NCI-H1417 (cell line): ENCODE data around the gene UBE2J1.

ENCODE experiments used
- DNase-seq, 3 experiments: peaks; one replicate each; lab custom pipeline; 2025; lab: John Stamatoyannopoulos, UW

The UBE2J1 gene

DNA sequence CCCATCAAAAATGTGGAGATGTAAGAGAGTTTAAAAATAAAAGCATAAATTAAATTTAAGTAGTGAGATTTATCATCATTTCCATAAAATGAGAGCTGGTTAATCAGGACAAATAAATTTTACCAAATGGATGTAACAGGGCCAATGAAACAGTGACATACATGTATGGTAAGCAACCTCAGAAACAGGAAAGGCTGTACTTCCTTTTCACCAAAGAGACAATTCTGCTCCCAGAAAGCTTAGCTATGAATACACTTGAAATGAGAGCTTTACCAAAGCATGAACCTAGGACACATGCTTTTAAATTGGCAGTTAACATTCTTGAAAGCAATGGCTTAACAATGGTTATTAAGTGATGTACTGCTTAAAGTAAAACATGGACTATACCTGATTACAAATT lies 12.1 kb upstream of the UBE2J1 start:
- no peak for DNase-seq

GRCh38 chr6:89361171-89361570 lies 8.6 kb upstream of the UBE2J1 start:
- DNase-seq: no peak

DNA sequence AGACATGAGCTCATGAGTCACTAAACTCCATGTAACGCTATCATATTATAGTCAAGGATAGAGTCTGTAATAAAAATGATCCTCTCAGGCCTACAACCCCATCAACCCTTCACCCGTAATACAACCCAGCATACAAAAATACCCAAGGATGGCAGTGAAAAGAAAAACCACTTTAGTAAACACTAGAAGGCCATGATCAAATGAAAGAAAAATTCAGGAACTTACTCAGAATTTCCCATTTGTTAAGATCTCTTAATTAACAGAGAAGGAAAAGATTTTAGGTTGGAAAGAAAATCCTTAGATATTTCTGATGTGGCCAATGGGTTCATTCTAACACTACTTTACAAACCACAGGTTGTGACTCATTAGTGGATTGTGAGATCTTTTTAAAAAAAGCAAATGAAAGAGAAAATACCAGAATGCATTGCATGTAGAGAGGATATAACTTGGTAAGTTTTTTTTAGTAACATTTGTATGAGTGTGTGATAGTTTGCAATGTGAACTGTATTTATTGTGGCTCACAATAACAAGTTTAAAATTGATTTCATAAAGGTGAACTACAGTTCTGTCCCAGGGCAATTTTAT lies 8.0 kb upstream of the UBE2J1 start:
- no peak for DNase-seq

DNA sequence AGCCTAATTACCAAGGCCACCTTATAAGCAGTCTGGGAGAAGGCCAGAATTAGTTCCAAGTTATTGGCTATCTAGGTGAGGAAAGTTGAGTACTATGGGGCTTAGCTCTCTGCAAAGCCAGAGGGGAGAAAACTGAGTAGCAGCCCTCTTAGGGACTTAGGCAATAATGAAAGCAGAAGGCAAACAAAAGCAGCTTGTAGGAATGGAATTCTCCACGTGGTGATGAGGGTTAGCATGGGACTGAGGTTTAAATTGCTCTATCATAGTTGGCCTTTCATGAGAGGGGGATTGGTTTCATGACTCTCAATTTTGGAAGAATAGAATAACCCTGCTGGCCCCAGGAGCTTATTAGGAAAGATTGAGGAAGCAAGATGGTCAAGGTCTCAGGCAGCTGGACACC lies 7.0 kb upstream of the UBE2J1 start:
- no peak for DNase-seq

DNA sequence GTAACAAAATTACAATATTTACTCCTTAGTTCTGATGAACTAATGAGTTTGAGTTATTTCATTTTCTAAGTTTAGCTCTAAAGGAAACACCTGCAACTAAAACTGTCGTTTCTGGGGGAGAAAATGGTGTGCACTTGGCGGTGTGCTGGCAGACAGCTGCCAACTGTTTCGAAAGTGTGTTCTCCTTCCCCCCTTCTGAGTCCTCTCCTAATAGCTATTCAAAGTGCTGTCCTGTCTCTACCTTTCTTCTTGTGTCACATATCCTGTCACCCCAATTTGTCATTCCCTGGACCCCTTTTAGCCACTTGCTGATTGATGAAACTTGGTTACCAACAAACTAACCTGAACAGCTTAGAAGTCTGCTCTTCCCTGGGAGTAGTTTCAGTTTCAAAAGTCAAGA lies 4.9 kb upstream of the UBE2J1 start:
- no peak for DNase-seq

GRCh38 chr6:89356642-89357170 lies 4.2 kb upstream of the UBE2J1 start:
- DNase-seq: no peak

- no peak for DNase-seq
Measured at GRCh38 chr6:89355511-89356194, 3.1 kb upstream of the UBE2J1 start.

DNA sequence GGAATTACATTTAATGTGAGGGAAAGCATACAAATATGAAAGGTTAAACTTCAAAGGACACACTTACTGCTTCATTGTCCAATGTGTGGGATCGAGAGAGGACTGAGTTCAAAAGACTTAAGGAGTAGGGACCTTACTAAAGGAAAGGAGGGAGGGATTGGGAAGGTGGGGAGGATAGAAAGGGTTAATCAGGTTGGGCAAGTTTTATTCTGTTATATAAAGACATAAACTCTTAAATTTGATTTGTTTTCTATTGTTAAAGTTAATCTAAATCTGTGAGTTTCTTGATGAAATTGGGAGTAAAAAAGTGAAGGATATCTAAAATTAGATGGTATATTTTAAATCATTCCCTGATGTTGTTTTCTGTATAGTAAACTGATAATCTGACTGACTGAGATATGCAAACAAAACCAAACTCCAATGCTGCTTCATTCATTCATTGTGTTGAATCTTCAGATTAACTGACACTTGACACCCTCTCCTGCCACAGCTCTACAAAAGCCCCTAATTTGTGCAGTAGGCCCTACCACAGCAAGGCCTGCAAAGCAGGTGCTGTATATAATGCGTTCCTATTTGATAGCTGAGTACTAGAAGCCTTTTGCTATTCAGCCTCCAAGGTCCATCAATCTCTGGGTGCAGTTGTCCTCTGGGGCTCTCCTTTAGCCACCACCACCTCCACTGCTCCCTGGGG lies 1.3 kb upstream of the UBE2J1 start:
- peak; percentile 14 to 61 (median 17) for DNase-seq

DNA sequence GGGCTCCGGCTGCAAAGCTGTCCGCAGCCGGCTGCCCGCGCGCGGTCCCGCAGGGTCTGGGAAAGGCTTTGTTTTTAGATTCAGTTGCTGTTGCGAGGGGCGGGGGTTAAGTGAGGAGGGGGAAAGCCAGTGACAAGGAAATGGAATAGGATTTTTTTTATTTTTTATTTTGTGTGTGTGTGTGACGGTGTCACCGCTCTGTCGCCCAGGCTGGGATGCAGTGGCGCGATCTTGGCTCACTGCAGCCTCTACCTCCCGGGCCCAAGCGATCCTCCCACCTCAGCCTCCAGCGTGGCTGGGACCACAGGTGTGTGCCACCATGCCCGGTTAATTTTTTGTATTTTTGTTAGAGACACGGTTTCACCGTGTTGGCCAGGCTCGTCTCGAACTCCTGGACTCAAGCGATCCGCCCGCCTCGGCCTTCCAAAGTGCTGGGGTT lies 615 bp upstream of the UBE2J1 start:
- no peak for DNase-seq

DNA sequence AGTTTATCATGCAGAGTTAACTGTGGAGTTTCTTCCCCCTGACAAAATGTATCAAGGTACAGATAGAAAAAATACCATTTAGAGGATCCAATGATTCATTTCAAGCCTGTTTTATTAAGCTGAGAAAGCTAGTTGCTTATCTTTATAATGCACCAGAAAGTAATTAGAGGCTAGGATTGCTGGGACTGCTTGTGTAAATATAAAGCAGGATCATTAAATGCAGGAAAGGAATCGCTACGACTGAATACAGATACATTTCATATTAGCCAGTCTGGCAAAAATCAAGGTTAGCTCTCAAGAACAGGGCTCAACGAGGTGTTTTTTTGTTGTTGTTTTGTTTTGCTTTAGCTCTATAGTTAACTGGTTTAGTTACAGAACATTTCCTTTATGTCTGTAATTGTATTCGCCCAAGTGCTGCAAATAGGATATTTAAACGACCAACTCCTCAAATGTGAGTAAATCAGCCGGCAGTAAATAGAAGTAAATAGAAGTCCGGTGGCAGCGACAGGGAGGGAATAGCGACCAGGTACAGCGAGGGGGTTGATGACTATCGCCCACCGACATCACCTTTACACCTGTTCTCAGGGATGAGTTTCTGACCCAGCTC lies 748 bp downstream of the UBE2J1 start:
- DNase-seq: peak; percentile 26 to 83 (median 67)

DNA sequence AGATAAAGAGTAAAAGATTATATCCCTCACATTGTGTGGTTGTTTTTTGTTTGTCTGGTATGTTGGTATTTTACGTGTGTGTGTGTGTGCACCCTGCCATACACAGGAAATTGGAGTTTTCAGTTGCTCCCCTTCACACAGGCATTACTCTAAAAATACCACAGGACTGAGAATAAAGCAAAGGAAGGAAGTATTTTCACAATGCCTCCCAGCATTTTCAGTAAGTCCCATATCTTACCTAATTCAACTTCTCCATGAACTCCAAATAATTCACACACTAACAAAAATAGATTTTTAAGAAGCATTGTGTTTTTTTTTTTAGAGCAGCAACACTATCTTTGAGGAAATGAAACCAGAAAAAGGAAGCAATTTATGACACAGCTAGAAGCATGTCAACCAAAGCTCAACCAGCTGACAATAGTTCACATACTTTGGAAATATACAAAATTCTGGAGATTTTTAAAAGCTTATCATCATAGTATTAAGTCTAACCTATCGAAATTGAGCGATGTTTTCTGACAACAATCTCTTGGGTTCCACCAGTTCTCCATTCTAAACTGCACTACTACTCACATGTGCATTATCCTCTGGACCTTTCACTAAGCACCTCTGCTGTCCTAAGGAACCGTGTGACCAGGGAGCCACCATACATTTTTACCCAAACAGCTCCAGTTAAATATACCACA lies 2.1 kb downstream of the UBE2J1 start:
- no peak for DNase-seq

- no peak for DNase-seq
Measured at GRCh38 chr6:89348372-89348771, 4.2 kb downstream of the UBE2J1 start.

GRCh38 chr6:89347825-89348224 lies 4.7 kb downstream of the UBE2J1 start:
- no peak for DNase-seq

GRCh38 chr6:89346433-89346832 lies 6.1 kb downstream of the UBE2J1 start:
- DNase-seq: no peak

GRCh38 chr6:89339565-89339964 lies 13.0 kb downstream of the UBE2J1 start:
- DNase-seq: no peak

DNA sequence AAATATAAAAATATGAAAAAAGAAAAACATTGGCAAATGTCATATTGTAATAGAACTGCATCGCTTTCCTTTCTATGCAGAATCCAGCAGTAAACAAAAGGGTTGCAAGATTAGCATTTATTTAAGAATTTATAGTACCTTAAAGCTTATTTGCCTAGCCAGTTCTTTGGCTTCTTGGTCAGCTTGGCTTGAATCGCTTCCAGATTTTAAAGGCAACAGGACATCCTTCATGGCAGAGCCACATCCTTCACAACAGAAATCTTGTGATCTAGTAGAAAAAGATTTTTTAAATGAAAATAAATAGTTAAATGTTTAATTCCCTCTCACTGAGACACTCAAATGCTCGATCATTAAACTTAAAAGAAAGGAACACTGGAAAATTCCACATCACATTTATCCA lies 17.4 kb downstream of the UBE2J1 start:
- no peak for DNase-seq

DNA sequence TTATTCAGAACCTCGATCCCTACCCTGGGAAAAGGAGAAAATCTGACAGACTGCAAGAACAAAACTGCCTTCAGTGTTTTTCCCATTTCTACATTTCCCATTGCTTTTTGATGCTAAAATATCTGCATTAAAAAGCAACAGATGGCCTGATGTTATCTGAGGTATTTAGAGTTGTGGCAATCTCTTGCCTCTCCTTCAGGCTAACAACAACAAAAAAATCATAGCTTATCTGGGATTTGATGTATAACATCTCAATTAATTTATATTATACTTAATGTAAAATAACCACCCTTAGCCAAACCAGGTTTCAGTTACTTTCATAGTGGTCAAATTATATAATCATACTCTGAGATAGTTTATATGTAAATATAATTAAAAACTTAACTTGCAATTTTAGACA lies 21.6 kb downstream of the UBE2J1 start:
- no peak for DNase-seq

- DNase-seq: no peak
Measured at GRCh38 chr6:89328976-89329375, 23.5 kb downstream of the UBE2J1 start.

DNA sequence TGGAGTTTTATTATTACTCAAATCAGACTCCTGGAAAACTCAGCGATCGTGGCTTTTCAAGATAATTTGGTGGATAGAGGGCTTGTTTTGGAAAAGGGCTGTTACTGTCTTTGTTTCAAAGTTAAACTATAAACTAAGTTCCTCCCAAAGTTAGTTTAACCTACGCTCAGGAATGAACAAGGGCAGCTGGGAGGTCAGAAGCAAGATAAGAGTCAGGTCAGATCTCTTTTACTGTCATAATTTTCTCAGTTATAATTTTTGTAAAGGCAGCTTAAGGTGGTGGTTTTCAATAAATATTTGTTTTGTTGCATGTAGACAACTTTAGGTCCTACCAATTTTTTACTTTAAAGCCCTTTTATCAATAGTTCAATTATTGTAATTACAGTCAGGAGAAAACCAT lies 28.2 kb downstream of the UBE2J1 start:
- no peak for DNase-seq

GRCh38 chr6:89323511-89323971 lies 29.0 kb downstream of the UBE2J1 start:
- DNase-seq: no peak

DNA sequence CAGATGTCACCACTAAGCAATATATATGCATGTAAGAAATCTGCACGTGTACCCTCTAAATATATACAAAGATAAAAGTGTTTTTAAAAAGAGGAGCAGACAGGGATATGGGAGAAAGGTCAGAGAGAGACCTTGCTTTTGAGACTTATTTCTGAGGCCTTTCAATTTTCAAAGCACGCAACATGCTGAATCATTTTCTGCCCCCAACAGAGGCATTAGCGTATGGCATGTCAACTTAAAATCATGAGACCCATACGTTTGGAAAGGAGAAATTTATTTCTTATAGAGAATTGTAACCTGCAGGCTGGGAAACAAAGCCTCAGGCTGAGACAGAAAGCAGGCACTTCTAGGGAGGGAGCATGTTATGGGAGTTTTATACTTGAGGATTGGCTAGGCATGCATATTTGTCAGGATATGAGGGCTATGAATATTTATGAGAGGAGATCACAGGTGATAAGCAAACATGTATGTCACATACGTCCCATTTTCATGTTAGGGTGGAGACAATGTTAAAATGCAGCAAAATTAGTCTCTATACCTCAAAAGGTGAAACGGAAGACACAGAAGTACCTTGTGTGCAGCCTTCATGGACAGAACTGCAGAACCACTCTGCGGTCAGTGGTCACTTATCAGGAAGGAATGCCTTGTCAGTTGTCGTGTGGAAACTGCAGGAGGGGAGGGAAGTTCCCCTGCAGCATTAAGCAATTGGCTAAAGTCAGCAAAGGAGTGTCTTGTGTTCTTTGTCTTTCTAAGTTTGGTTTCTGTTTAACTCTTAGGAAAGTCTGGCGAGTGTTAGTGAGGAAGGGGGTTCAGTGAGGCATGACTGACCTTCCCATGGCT lies 31.2 kb downstream of the UBE2J1 start:
- no peak for DNase-seq
